ENCODE data around the gene LRRC10. TPM values are rescaled to one million over a fixed set of nuclear protein-coding genes. Genes with fewer than 3 reads are reported as not detected.
"Not testable (repeated sequence)": the region's sequence is repeated elsewhere in the genome, so short reads cannot be mapped to it uniquely, and the experiment has no call there.

The LRRC10 gene
- total RNA-seq, 1 experiment from 2014 or later: not detected

GRCh38 chr12:69603556-69603955 is 7.2 kb downstream of the LRRC10 start:
- H3K4me3 ChIP-seq; H3K27me3 ChIP-seq (replicated peaks); DNase-seq (ENCODE audit: low read depth in 1 of 2, low spot score in 2 of 2); H3K9me3 ChIP-seq (replicated peaks); H3K4me1 ChIP-seq (replicated peaks); H3K27ac ChIP-seq: not testable (repeated sequence)
- peaks cover 46% of the 10 kb centered on the region for H3K36me3 ChIP-seq

GRCh38 chr12:69602954-69603353 is 7.8 kb downstream of the LRRC10 start:
- Histone ChIP-seq H3K36me3 (peaks cover 52% of the 10 kb centered on the region), H3K27me3 (replicated peaks) (no peaks in the 10 kb centered on the region), H3K4me3 (no peak overlapping the region), H3K9me3 (replicated peaks) (no peaks in the 10 kb centered on the region), H3K4me1 (replicated peaks) (no peaks in the 10 kb centered on the region), H3K27ac (no peak overlapping the region)
- no peak for DNase-seq (ENCODE audit: low read depth in 1 of 2, low spot score in 2 of 2)

- no peaks in the 10 kb centered on the region for H3K27me3 ChIP-seq (replicated peaks)
- H3K9me3 ChIP-seq (replicated peaks): no peaks in the 10 kb centered on the region
- peaks cover 60% of the 10 kb centered on the region for H3K36me3 ChIP-seq
- no peak overlapping the region for H3K4me3 ChIP-seq
- DNase-seq (ENCODE audit: low read depth in 1 of 2, low spot score in 2 of 2): no peak
- H3K27ac ChIP-seq: no peak overlapping the region
- H3K4me1 ChIP-seq (replicated peaks): no peaks in the 10 kb centered on the region
Observed at GRCh38 chr12:69601962-69602685, 8.6 kb downstream of the LRRC10 start.

GRCh38 chr12:69600804-69601203 is 9.9 kb downstream of the LRRC10 start:
- Histone ChIP-seq H3K4me1 (replicated peaks) (no peaks in the 10 kb centered on the region), H3K36me3 (peaks cover 74% of the 10 kb centered on the region), H3K9me3 (replicated peaks) (no peaks in the 10 kb centered on the region), H3K27ac (no peak overlapping the region), H3K27me3 (replicated peaks) (no peaks in the 10 kb centered on the region), H3K4me3 (no peak overlapping the region)
- no peak for DNase-seq (ENCODE audit: low read depth in 1 of 2, low spot score in 2 of 2)

GRCh38 chr12:69598174-69598753 is 12.4 kb downstream of the LRRC10 start:
- Histone ChIP-seq H3K27me3 (replicated peaks) (no peaks in the 10 kb centered on the region), H3K4me1 (replicated peaks) (no peaks in the 10 kb centered on the region), H3K9me3 (replicated peaks) (no peaks in the 10 kb centered on the region), H3K27ac (no peak overlapping the region), H3K4me3 (no peak overlapping the region), H3K36me3 (peaks cover 96% of the 10 kb centered on the region)
- DNase-seq (ENCODE audit: low read depth in 1 of 2, low spot score in 2 of 2): no peak

GRCh38 chr12:69595689-69596088 is 15.0 kb downstream of the LRRC10 start:
- H3K9me3 ChIP-seq (replicated peaks): no peaks in the 10 kb centered on the region

GRCh38 chr12:69589082-69589481 is 21.6 kb downstream of the LRRC10 start:
- Histone ChIP-seq H3K27ac (no peak overlapping the region), H3K4me1 (replicated peaks) (peaks cover 5% of the 10 kb centered on the region), H3K4me3 (no peak overlapping the region), H3K9me3 (replicated peaks) (no peaks in the 10 kb centered on the region), H3K36me3 (peaks cover 86% of the 10 kb centered on the region), H3K27me3 (replicated peaks) (no peaks in the 10 kb centered on the region)
- DNase-seq (ENCODE audit: low read depth in 1 of 2, low spot score in 2 of 2): no peak

More at GRCh38 chr12:69595689-69596088, 15.0 kb downstream of the LRRC10 start:
- Histone ChIP-seq H3K4me1 (replicated peaks) (no peaks in the 10 kb centered on the region), H3K27me3 (replicated peaks) (no peaks in the 10 kb centered on the region), H3K4me3 (no peak overlapping the region), H3K36me3 (peaks cover 99% of the 10 kb centered on the region), H3K27ac (no peak overlapping the region)
- DNase-seq (ENCODE audit: low read depth in 1 of 2, low spot score in 2 of 2): no peak

- Histone ChIP-seq H3K36me3 (peaks cover 81% of the 10 kb centered on the region), H3K4me3 (no peak overlapping the region), H3K9me3 (replicated peaks) (no peaks in the 10 kb centered on the region), H3K4me1 (replicated peaks) (peaks cover 5% of the 10 kb centered on the region), H3K27me3 (replicated peaks) (no peaks in the 10 kb centered on the region), H3K27ac (no peak overlapping the region)
- no peak for DNase-seq (ENCODE audit: low read depth in 1 of 2, low spot score in 2 of 2)
Observed at GRCh38 chr12:69588527-69588926, 22.2 kb downstream of the LRRC10 start.

- peak within 1 kb of the TSS; percentile 86 for H3K4me3 ChIP-seq
- H3K36me3 ChIP-seq: peaks cover 50% of the 10 kb centered on the region
- no peaks in the 10 kb centered on the region for H3K9me3 ChIP-seq (replicated peaks)
- H3K4me1 ChIP-seq (replicated peaks): peaks cover 5% of the 10 kb centered on the region
- peak within 1 kb of the TSS; percentile 86 for H3K27ac ChIP-seq
- no peaks in the 10 kb centered on the region for H3K27me3 ChIP-seq (replicated peaks)
- DNase-seq (ENCODE audit: low read depth in 1 of 2, low spot score in 2 of 2): peak; percentile 95 to 96
Observed at GRCh38 chr12:69585189-69586062, 25.3 kb downstream of the LRRC10 start, which contains the start of gene CCT2. TSS of gene CCT2 (plus strand) at chr12:69585459. CDS start at chr12:69585522, 63 bp downstream.

- Histone ChIP-seq H3K27me3 (replicated peaks) (no peaks in the 10 kb centered on the region), H3K27ac (no peak overlapping the region), H3K4me1 (replicated peaks) (peaks cover 5% of the 10 kb centered on the region), H3K4me3 (no peak overlapping the region), H3K9me3 (replicated peaks) (no peaks in the 10 kb centered on the region), H3K36me3 (peaks cover 28% of the 10 kb centered on the region)
- no peak for DNase-seq (ENCODE audit: low read depth in 1 of 2, low spot score in 2 of 2)
Observed at GRCh38 chr12:69583203-69583602, 27.5 kb downstream of the LRRC10 start.

GRCh38 chr12:69580074-69580473 is 30.6 kb downstream of the LRRC10 start:
- no peaks in the 10 kb centered on the region for H3K27me3 ChIP-seq (replicated peaks)
- no peak overlapping the region for H3K4me3 ChIP-seq
- no peaks in the 10 kb centered on the region for H3K4me1 ChIP-seq (replicated peaks)
- H3K9me3 ChIP-seq (replicated peaks): no peaks in the 10 kb centered on the region
- H3K27ac ChIP-seq: no peak overlapping the region
- DNase-seq (ENCODE audit: low read depth in 1 of 2, low spot score in 2 of 2): no peak
- H3K36me3 ChIP-seq: peaks cover 14% of the 10 kb centered on the region

GRCh38 chr12:69579029-69579428 is 31.7 kb downstream of the LRRC10 start:
- H3K4me1 ChIP-seq (replicated peaks): no peaks in the 10 kb centered on the region
- DNase-seq (ENCODE audit: low read depth in 1 of 2, low spot score in 2 of 2): no peak
- peaks cover 25% of the 10 kb centered on the region for H3K36me3 ChIP-seq
- H3K4me3 ChIP-seq: no peak overlapping the region
- H3K27me3 ChIP-seq (replicated peaks): no peaks in the 10 kb centered on the region
- H3K9me3 ChIP-seq (replicated peaks): no peaks in the 10 kb centered on the region
- no peak overlapping the region for H3K27ac ChIP-seq

GRCh38 chr12:69578283-69578682 is 32.4 kb downstream of the LRRC10 start:
- DNase-seq (ENCODE audit: low read depth in 1 of 2, low spot score in 2 of 2): no peak
- H3K36me3 ChIP-seq: peaks cover 28% of the 10 kb centered on the region
- no peaks in the 10 kb centered on the region for H3K27me3 ChIP-seq (replicated peaks)
- H3K9me3 ChIP-seq (replicated peaks): no peaks in the 10 kb centered on the region
- no peak overlapping the region for H3K27ac ChIP-seq
- no peaks in the 10 kb centered on the region for H3K4me1 ChIP-seq (replicated peaks)
- no peak overlapping the region for H3K4me3 ChIP-seq

GRCh38 chr12:69575346-69575745 is 35.4 kb downstream of the LRRC10 start:
- Histone ChIP-seq H3K36me3 (peaks cover 48% of the 10 kb centered on the region), H3K4me1 (replicated peaks) (no peaks in the 10 kb centered on the region), H3K27ac (no peak overlapping the region), H3K9me3 (replicated peaks) (no peaks in the 10 kb centered on the region), H3K4me3 (no peak overlapping the region), H3K27me3 (replicated peaks) (no peaks in the 10 kb centered on the region)
- no peak for DNase-seq (ENCODE audit: low read depth in 1 of 2, low spot score in 2 of 2)

Data from SJSA1 (cell line).